ENCODE data around the gene IL17REL. TPM values are rescaled to one million over a fixed set of nuclear protein-coding genes. Genes with fewer than 3 reads are reported as not detected.

IL17REL gene
- total and polyA plus RNA-seq, 2 of the 13 experiments (the other 11 are each of a cell fraction or from before 2014, with no cell fraction given), result not detected

DNA sequence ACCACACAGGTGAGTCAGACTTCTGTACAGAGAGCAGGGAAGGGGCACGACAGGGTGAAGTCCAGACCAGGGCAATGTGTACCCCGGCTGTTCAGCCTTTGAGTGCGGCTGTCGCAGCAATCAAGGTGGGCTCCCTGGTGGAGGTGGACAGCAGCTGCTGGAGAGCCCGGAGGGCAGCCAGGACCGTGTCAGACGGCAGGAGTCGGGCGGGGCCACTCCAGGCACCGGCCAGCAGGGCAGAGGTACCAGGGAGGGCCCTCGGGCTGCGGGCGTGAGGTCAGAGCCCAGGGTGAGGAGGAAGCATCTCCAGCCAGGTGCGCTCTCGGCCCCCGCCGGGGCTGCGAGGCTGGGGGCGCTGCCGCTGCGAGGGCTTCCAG lies 52.8 kb downstream of the IL17REL start (continued):
- TF ChIP-seq PCBP2 (optimal IDR thresholded peaks at IDR 0.05; ENCODE audit: low read depth, low read length, poor library complexity, severe bottlenecking) (no peak), RCOR2 (CRISPR knock-in tag; IDR thresholded peaks at IDR 0.05) (no peak), CHCHD3 (CRISPR knock-in tag; IDR thresholded peaks at IDR 0.05) (no peak), ZNF724P (CRISPR knock-in tag; IDR thresholded peaks at IDR 0.05; ENCODE audit: borderline replicate concordance) (no peak), ETV5 (CRISPR knock-in tag; IDR thresholded peaks at IDR 0.05; ENCODE audit: borderline replicate concordance) (no peak), ZNF577 (CRISPR knock-in tag; IDR thresholded peaks at IDR 0.05; ENCODE audit: borderline replicate concordance, low read depth) (no peak), PAWR (CRISPR knock-in tag; IDR thresholded peaks at IDR 0.05; ENCODE audit: borderline replicate concordance) (no peak), ZNF749 (CRISPR knock-in tag; IDR thresholded peaks at IDR 0.05; ENCODE audit: borderline replicate concordance) (no peak), TEAD2 (CRISPR knock-in tag; IDR thresholded peaks at IDR 0.05) (0 out of 2 replicates have a peak, but pooled peaks have one; percentile 62), ZNF891 (CRISPR knock-in tag; IDR thresholded peaks at IDR 0.05) (no peak; the same call in 1 of the 2 replicates), KDM1A (CRISPR knock-in tag; IDR thresholded peaks at IDR 0.05) (no peak), MIER2 (CRISPR knock-in tag; IDR thresholded peaks at IDR 0.05) (no peak), FOSL2 (CRISPR knock-in tag; IDR thresholded peaks at IDR 0.05) (peak; percentile 82; the same call in 1 of the 2 replicates), HHEX (CRISPR knock-in tag; IDR thresholded peaks at IDR 0.05) (no peak), ZNF549 (CRISPR knock-in tag; IDR thresholded peaks at IDR 0.05) (no peak), TBP (CRISPR knock-in tag; IDR thresholded peaks at IDR 0.05) (no peak), ZSCAN29 (CRISPR knock-in tag; conservative IDR thresholded peaks at IDR 0.05) (no peak), ZBTB7A (CRISPR knock-in tag; IDR thresholded peaks at IDR 0.05) (peak; percentile 80; the same call in 1 of the 2 replicates), ZNF260 (CRISPR knock-in tag; IDR thresholded peaks at IDR 0.05; ENCODE audit: borderline replicate concordance, low read depth) (no peak), ZNF781 (CRISPR knock-in tag; IDR thresholded peaks at IDR 0.05; ENCODE audit: borderline replicate concordance, not compliant biosample characterization) (no peak), ARNT (IDR thresholded peaks at IDR 0.05) (no peak), ZNF652 (CRISPR knock-in tag; IDR thresholded peaks at IDR 0.05; ENCODE audit: borderline replicate concordance, low read depth) (no peak), RFX1 (IDR thresholded peaks at IDR 0.05) (no peak), ZSCAN12 (CRISPR knock-in tag; IDR thresholded peaks at IDR 0.05) (0 out of 2 replicates have a peak, but pooled peaks have one; percentile 58)
- TF ChIP-seq, protein P1, sequence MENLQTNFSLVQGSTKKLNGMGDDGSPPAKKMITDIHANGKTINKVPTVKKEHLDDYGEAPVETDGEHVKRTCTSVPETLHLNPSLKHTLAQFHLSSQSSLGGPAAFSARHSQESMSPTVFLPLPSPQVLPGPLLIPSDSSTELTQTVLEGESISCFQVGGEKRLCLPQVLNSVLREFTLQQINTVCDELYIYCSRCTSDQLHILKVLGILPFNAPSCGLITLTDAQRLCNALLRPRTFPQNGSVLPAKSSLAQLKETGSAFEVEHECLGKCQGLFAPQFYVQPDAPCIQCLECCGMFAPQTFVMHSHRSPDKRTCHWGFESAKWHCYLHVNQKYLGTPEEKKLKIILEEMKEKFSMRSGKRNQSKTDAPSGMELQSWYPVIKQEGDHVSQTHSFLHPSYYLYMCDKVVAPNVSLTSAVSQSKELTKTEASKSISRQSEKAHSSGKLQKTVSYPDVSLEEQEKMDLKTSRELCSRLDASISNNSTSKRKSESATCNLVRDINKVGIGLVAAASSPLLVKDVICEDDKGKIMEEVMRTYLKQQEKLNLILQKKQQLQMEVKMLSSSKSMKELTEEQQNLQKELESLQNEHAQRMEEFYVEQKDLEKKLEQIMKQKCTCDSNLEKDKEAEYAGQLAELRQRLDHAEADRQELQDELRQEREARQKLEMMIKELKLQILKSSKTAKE (CRISPR knock-in tag; IDR thresholded peaks at IDR 0.05; ENCODE audit: borderline replicate concordance), result no peak
- TF ChIP-seq, protein P2, sequence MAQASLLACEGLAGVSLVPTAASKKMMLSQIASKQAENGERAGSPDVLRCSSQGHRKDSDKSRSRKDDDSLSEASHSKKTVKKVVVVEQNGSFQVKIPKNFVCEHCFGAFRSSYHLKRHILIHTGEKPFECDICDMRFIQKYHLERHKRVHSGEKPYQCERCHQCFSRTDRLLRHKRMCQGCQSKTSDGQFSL (CRISPR knock-in tag; IDR thresholded peaks at IDR 0.05), result no peak
- TF ChIP-seq, protein P3, sequence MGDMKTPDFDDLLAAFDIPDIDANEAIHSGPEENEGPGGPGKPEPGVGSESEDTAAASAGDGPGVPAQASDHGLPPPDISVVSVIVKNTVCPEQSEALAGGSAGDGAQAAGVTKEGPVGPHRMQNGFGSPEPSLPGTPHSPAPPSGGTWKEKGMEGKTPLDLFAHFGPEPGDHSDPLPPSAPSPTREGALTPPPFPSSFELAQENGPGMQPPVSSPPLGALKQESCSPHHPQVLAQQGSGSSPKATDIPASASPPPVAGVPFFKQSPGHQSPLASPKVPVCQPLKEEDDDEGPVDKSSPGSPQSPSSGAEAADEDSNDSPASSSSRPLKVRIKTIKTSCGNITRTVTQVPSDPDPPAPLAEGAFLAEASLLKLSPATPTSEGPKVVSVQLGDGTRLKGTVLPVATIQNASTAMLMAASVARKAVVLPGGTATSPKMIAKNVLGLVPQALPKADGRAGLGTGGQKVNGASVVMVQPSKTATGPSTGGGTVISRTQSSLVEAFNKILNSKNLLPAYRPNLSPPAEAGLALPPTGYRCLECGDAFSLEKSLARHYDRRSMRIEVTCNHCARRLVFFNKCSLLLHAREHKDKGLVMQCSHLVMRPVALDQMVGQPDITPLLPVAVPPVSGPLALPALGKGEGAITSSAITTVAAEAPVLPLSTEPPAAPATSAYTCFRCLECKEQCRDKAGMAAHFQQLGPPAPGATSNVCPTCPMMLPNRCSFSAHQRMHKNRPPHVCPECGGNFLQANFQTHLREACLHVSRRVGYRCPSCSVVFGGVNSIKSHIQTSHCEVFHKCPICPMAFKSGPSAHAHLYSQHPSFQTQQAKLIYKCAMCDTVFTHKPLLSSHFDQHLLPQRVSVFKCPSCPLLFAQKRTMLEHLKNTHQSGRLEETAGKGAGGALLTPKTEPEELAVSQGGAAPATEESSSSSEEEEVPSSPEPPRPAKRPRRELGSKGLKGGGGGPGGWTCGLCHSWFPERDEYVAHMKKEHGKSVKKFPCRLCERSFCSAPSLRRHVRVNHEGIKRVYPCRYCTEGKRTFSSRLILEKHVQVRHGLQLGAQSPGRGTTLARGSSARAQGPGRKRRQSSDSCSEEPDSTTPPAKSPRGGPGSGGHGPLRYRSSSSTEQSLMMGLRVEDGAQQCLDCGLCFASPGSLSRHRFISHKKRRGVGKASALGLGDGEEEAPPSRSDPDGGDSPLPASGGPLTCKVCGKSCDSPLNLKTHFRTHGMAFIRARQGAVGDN (CRISPR knock-in tag; IDR thresholded peaks at IDR 0.05), result no peak

All from HepG2 (cell line).